HG03442 (cell line): ENCODE measurements around the gene COX19.

Experiments
- ATAC-seq: cut with Tn5 transposase; IDR thresholded peaks from one replicate; pipeline ENCODE4 v1.9.1; 2021; ENCODE audit warnings: mild to moderate bottlenecking, moderate library complexity; ENCODE audit not compliant: unreplicated experiment

The COX19 gene

DNA sequence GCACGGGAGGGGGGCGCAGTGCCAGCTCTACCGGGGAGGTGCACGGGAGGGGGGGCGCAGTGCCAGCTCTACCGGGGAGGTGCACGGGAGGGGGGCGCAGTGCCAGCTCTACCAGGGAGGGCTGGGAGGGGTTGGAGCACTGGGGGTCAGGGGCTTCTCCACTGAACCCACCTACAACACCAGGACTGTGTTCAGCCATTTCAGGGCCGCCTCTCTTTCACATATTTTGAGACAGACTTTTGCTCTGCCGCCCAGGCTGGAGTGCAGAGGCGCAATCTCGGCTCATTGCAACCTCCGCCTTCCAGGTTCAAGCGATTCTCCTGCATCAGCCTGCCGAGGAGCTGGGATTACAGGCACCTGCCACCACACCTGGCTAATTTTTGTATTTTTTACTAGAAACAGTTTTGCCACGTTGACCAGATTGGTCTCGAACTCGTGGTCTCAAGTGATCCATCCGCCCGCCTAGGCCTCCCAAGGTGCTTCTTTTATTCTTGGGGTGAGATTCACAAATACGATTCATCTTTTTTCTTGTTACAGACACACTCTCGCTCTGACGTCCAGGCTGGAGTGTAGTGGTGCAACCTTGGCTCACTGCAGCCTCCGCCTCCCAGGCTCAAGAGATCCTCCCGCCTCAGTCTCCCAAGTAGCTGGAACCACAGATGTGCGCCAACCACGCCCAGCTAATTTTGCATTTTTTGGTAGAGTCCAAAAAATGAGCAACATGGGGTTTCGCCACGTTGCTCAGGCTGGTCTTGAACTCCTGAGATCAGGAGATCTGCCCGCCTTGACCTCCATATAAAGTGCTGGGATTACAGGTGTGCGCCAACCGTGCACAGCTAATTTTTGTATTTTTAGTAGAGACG is 57.9 kb downstream of the COX19 start:
- ATAC-seq = no peak

DNA sequence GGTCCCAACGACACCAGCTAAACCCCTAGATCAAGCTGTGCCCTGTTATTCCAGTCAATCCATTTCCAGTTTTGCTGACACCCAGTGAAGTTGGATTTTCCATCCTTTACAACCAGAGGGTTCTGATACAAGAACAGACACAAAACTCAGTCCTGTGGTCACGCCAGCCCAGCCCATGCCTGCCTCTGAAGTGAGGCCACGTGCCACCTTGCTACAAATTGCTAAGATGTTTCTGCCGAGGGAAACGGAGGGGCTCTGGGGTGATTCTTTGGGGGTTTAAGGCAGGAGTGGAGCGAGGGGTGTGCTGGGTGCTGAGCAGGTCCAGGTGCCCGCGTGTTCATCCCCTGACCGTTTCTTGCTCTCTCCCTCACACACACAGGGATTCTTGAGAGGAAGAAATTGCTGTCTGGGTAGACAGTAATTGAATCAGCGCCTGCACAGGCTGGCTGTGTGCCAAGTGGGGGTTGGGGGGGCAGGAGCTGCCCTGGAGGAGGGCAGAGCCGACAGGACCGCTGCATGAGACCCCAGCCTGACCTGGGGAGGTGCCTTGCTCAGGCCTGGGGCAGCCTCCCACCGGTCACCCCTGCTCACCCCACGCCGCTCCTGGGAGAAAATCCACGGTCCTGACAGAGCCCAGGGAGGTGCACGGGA is 58.9 kb downstream of the COX19 start:
- no peak for ATAC-seq
